Right atrium auricular region (tissue), 2 donors: ENCODE results near the gene SERPINA10. TPM values are rescaled to one million over a fixed set of nuclear protein-coding genes. Genes with fewer than 3 reads are reported as not detected.

ENCODE experiments used
- DNase-seq: peaks from one replicate; pipeline ENCODE4 v3.0.0-alpha.2; 2019; ENCODE audit warnings: low spot score
- H3K27ac ChIP-seq, 2 donors: fragments of 200-600 bp; sonication (generic); 1 replicate in 1 of 2; 2 replicates in 1 of 2; pipeline ENCODE4 v1.5.1; 2016 to 2019
- H3K27me3 ChIP-seq, 2 donors: fragments of 200-600 bp; sonication (generic); one replicate each; pipeline versions ENCODE4 v1.5.1 to v1.6.0; 2017 to 2019
- H3K36me3 ChIP-seq: fragments of 200-600 bp; sonication (generic); one replicate; pipeline ENCODE4 v1.5.1; 2016
- H3K4me1 ChIP-seq, 2 donors: fragments of 200-600 bp; sonication (generic); one replicate each; pipeline versions ENCODE4 v1.5.1 to v1.6.0; 2017 to 2019
- H3K4me3 ChIP-seq, 2 donors: fragments of 200-600 bp; sonication (generic); 1 replicate in 1 of 2; 2 replicates in 1 of 2; pipeline ENCODE4 v1.5.1; 2017 to 2019; ENCODE audit warnings: mild to moderate bottlenecking in 1 of 2, moderate library complexity in 1 of 2
- H3K9me3 ChIP-seq, 2 donors: fragments of 200-600 bp; sonication (generic); one replicate each; pipeline ENCODE4 v1.5.1; 2019
- total RNA-seq, 2 donors: library from RNA; depleted of rRNA; stranded (reverse); fragments of >200 nt; gene quantifications; one replicate each; pipeline ENCODE4 v1.1.0, GENCODE V29; 2016
- TF ChIP-seq, protein P1 (sequence below), 2 donors: fragments of 200-600 bp; sonication (generic); IDR thresholded peaks; one replicate each; pipeline ENCODE4 v1.5.1; 2019; ENCODE audit warnings: antibody characterized with exemption in 2 of 2

SERPINA10 gene
- total RNA-seq, 2 donors from 2014 or later, result not detected

DNA sequence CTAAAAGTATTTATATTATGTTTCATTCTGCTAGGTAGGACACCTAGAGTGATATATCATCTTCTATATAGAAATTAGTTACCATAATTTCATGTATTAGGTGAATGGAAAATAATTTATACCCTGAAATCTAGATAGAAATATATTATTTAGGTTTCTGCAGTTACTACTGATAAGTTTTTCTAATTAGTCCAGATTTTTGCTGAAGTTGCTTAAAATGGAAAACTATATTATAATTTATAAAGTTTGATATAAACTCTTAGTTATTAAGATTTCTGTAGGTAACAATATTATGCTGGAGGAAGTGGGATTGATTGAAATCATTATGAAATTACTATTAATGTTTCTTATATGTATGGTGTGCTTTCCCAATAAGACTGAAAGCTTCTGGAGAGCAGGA lies 56.0 kb downstream of the SERPINA10 start:
- Histone ChIP-seq H3K27me3 (no peaks in the 10 kb centered on the region), H3K4me3 (no peak overlapping the region), H3K27ac (no peak overlapping the region), H3K9me3 (no peaks in the 10 kb centered on the region), H3K36me3 (no peaks in the 10 kb centered on the region), H3K4me1 (no peaks in the 10 kb centered on the region)
- TF ChIP-seq, protein P1, sequence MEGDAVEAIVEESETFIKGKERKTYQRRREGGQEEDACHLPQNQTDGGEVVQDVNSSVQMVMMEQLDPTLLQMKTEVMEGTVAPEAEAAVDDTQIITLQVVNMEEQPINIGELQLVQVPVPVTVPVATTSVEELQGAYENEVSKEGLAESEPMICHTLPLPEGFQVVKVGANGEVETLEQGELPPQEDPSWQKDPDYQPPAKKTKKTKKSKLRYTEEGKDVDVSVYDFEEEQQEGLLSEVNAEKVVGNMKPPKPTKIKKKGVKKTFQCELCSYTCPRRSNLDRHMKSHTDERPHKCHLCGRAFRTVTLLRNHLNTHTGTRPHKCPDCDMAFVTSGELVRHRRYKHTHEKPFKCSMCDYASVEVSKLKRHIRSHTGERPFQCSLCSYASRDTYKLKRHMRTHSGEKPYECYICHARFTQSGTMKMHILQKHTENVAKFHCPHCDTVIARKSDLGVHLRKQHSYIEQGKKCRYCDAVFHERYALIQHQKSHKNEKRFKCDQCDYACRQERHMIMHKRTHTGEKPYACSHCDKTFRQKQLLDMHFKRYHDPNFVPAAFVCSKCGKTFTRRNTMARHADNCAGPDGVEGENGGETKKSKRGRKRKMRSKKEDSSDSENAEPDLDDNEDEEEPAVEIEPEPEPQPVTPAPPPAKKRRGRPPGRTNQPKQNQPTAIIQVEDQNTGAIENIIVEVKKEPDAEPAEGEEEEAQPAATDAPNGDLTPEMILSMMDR (IDR thresholded peaks at IDR 0.05), result no peak
- DNase-seq, result no peak

Other genes starting within 250 kb of the SERPINA10 start
- gene DDX24, start 212.1 kb downstream of the SERPINA10 start, total RNA-seq, result 100 to 1,000 TPM; 166 to 178 TPM
- gene IFI27L1, start 212.0 kb downstream of the SERPINA10 start, total RNA-seq, result 10 to 100 TPM; 13.8 to 21.1 TPM
- 100 to 1,000 TPM; 140 to 229 TPM for gene IFI27, start 182.5 kb downstream of the SERPINA10 start, total RNA-seq
- gene IFI27L2, start 163.7 kb downstream of the SERPINA10 start, total RNA-seq, result 10 to 100 TPM; 42.9 to 85.1 TPM
- gene PPP4R4, start 118.9 kb downstream of the SERPINA10 start, total RNA-seq, result under 1 TPM; 0.22 to 0.75 TPM
- not detected for gene SERPINA6, start 30.1 kb upstream of the SERPINA10 start, total RNA-seq
- not detected for gene SERPINA2, start 73.4 kb upstream of the SERPINA10 start, total RNA-seq
- 1 to 10 TPM; 2.4 to 8.8 TPM for gene SERPINA1, start 95.3 kb upstream of the SERPINA10 start, total RNA-seq
- not detected for gene SERPINA11, start 159.5 kb upstream of the SERPINA10 start, total RNA-seq
- gene SERPINA9, start 182.9 kb upstream of the SERPINA10 start, total RNA-seq, result not detected
- not detected for gene SERPINA12, start 216.2 kb upstream of the SERPINA10 start, total RNA-seq